OCI-LY3 (cell line): ENCODE results near the gene ZNF443.

ENCODE experiments used
- CTCF ChIP-seq: fragments of 200-600, 300-600 bp; sonication (generic); IDR thresholded peaks from 2 replicates; pipeline ENCODE4 v1.5.1; 2014; ENCODE audit warnings: antibody characterized with exemption, low read length, low read depth
- EZH2phosphoT487 ChIP-seq: fragments of 200-600 bp; shearing (Covaris generic); IDR thresholded peaks from 2 replicates; pipeline ENCODE4 v1.6.1; 2018; ENCODE audit warnings: antibody characterized with exemption, mixed run types, low read depth

GRCh38 chr19:12400633-12401502 is 40.0 kb downstream of the ZNF443 start, which contains the start of gene ZNF799:
- no peak for TF ChIP-seq EZH2phosphoT487
- peak; percentile 17; the same call in 1 of the 2 replicates for TF ChIP-seq CTCF
